BLaER1 treated with 17β-estradiol and CSF1 and Interleukin-3, amounts not matched to agents 10 nM and 100 nM (cell line): Measurements from ENCODE around the gene DHRS13.

Experiments used
- H3K27ac ChIP-seq, 11 experiments: shearing (Covaris generic); formaldehyde crosslinking; 2 replicates each; pipeline ENCODE4 v1.8.1; 2022
- H3K27me3 ChIP-seq, 11 experiments: shearing (Covaris generic); formaldehyde crosslinking; 2 replicates each; pipeline ENCODE4 v1.8.1; 2022
- H3K36me3 ChIP-seq, 11 experiments: shearing (Covaris generic); formaldehyde crosslinking; 2 replicates each; pipeline ENCODE4 v1.8.1; 2022
- H3K4me1 ChIP-seq, 10 experiments: shearing (Covaris generic); formaldehyde crosslinking; 2 replicates each; pipeline ENCODE4 v1.8.1; 2022
- H3K4me2 ChIP-seq, 11 experiments: shearing (Covaris generic); formaldehyde crosslinking; 2 replicates each; pipeline ENCODE4 v1.8.1; 2022
- H3K4me3 ChIP-seq, 10 experiments: shearing (Covaris generic); formaldehyde crosslinking; 2 replicates each; pipeline ENCODE4 v1.8.1; 2022
- H3K9ac ChIP-seq, 11 experiments: shearing (Covaris generic); formaldehyde crosslinking; 2 replicates each; pipeline ENCODE4 v1.8.1; 2022
- H3K9me3 ChIP-seq, 11 experiments: shearing (Covaris generic); formaldehyde crosslinking; replicated peaks in 1 of 11; 2 replicates each; pipeline ENCODE4 v1.8.1; 2022
- H4K20me1 ChIP-seq, 11 experiments: shearing (Covaris generic); formaldehyde crosslinking; 2 replicates each; pipeline ENCODE4 v1.8.1; 2022
- Cebpa-rat ChIP-seq, 11 experiments: shearing (Covaris generic); IDR thresholded peaks; 2 replicates each; pipeline ENCODE4 v1.8.1; 2022

Gene DHRS13

GRCh38 chr17:28888832-28889231 is 14.0 kb downstream of the DHRS13 start:
- Histone ChIP-seq H3K4me3 (no peak overlapping the region), H3K27me3 (no peaks in the 10 kb centered on the region), H3K36me3 (peaks cover 4 to 47% (median 30%) of the 10 kb centered on the region in 11 experiments; a peak in 21 of 22 replicates), H3K4me1 (peaks cover 60 to 99% (median 90%) of the 10 kb centered on the region in 10 experiments), H3K9ac (0 out of 22 replicates have a peak overlapping the region, but pooled peaks of 1 of the 11 experiments have one; percentile 5), H4K20me1 (peaks cover 0 to 68% (median 26%) of the 10 kb centered on the region in 11 experiments; a peak in 12 of 22 replicates), H3K4me2 (peak overlapping the region; percentile 18 to 98 (median 91)), H3K9me3 (no peaks in the 10 kb centered on the region; a peak in 1 of 22 replicates), H3K27ac (no peak overlapping the region)
- no peak for TF ChIP-seq Cebpa-rat (IDR thresholded peaks at IDR 0.05)

GRCh38 chr17:28887871-28888471 is 14.9 kb downstream of the DHRS13 start:
- no peaks in the 10 kb centered on the region for H3K27me3 ChIP-seq
- H3K27ac ChIP-seq: no peak overlapping the region
- H3K9ac ChIP-seq: 0 out of 22 replicates have a peak overlapping the region, but pooled peaks of 3 of the 11 experiments have one; percentile 8 to 22 (median 9)
- no peak overlapping the region for H3K4me3 ChIP-seq
- peaks cover 12 to 55% (median 38%) of the 10 kb centered on the region in 11 experiments for H3K36me3 ChIP-seq
- H4K20me1 ChIP-seq: peaks cover 0 to 77% (median 26%) of the 10 kb centered on the region in 11 experiments; a peak in 12 of 22 replicates
- TF ChIP-seq Cebpa-rat (IDR thresholded peaks at IDR 0.05): no peak
- H3K4me1 ChIP-seq: peaks cover 51 to 97% (median 82%) of the 10 kb centered on the region in 10 experiments
- no peaks in the 10 kb centered on the region; a peak in 1 of 22 replicates for H3K9me3 ChIP-seq
- peak overlapping the region in 9 of 11 experiments; percentile 12 to 98 (median 92); a peak in 16 of 22 replicates for H3K4me2 ChIP-seq

GRCh38 chr17:28885951-28886350 is 16.9 kb downstream of the DHRS13 start:
- peak overlapping the region in 8 of 11 experiments; percentile 12 to 37 (median 22); a peak in 9 of 22 replicates for H3K4me2 ChIP-seq
- peaks cover 31 to 82% (median 62%) of the 10 kb centered on the region in 10 experiments for H3K4me1 ChIP-seq
- H3K9me3 ChIP-seq: no peaks in the 10 kb centered on the region; a peak in 1 of 22 replicates
- H3K27ac ChIP-seq: no peak overlapping the region
- no peak overlapping the region for H3K4me3 ChIP-seq
- peak overlapping the region in 5 of 11 experiments; percentile 13 to 30 (median 24); a peak in 6 of 22 replicates for H3K9ac ChIP-seq
- H3K27me3 ChIP-seq: no peaks in the 10 kb centered on the region
- no peak for TF ChIP-seq Cebpa-rat (IDR thresholded peaks at IDR 0.05)
- peaks cover 0 to 77% (median 26%) of the 10 kb centered on the region in 11 experiments; a peak in 12 of 22 replicates for H4K20me1 ChIP-seq
- peaks cover 32 to 73% (median 56%) of the 10 kb centered on the region in 11 experiments for H3K36me3 ChIP-seq

GRCh38 chr17:28885363-28885762 is 17.5 kb downstream of the DHRS13 start:
- no peak for TF ChIP-seq Cebpa-rat (IDR thresholded peaks at IDR 0.05)
- Histone ChIP-seq H3K4me3 (no peak overlapping the region), H3K9me3 (no peaks in the 10 kb centered on the region), H3K4me2 (peak overlapping the region in 7 of 11 experiments; percentile 5 to 37 (median 31); a peak in 8 of 22 replicates), H3K27me3 (no peaks in the 10 kb centered on the region), H3K27ac (no peak overlapping the region), H4K20me1 (peaks cover 0 to 82% (median 26%) of the 10 kb centered on the region in 11 experiments; a peak in 12 of 22 replicates), H3K9ac (peak overlapping the region in 3 of 11 experiments; percentile 13 to 28 (median 24); a peak in 2 of 22 replicates), H3K4me1 (peaks cover 25 to 76% (median 56%) of the 10 kb centered on the region in 10 experiments), H3K36me3 (peaks cover 38 to 76% (median 59%) of the 10 kb centered on the region in 11 experiments)

- Histone ChIP-seq H4K20me1 (peaks cover 0 to 87% (median 23%) of the 10 kb centered on the region in 11 experiments; a peak in 12 of 22 replicates), H3K4me2 (peak overlapping the region in 7 of 11 experiments; percentile 5 to 36 (median 23); a peak in 5 of 22 replicates), H3K4me1 (peaks cover 13 to 64% (median 44%) of the 10 kb centered on the region in 10 experiments), H3K9me3 (no peaks in the 10 kb centered on the region), H3K9ac (peak overlapping the region in 3 of 11 experiments; percentile 30 to 37 (median 36); a peak in 5 of 22 replicates), H3K36me3 (peaks cover 50 to 88% (median 71%) of the 10 kb centered on the region in 11 experiments), H3K27ac (no peak overlapping the region), H3K27me3 (no peaks in the 10 kb centered on the region), H3K4me3 (no peak overlapping the region)
- TF ChIP-seq Cebpa-rat (IDR thresholded peaks at IDR 0.05): no peak
These were observed 18.7 kb downstream of the DHRS13 start for GRCh38 chr17:28883967-28884702.

GRCh38 chr17:28882154-28882895 is 20.6 kb downstream of the DHRS13 start:
- peak overlapping the region in 1 of 11 experiments; percentile 10; a peak in 3 of 22 replicates for H3K9ac ChIP-seq
- no peak overlapping the region for H3K4me2 ChIP-seq
- no peaks in the 10 kb centered on the region for H3K27me3 ChIP-seq
- H3K4me3 ChIP-seq: no peak overlapping the region
- no peak for TF ChIP-seq Cebpa-rat (IDR thresholded peaks at IDR 0.05)
- H3K36me3 ChIP-seq: peaks cover 60 to 97% (median 85%) of the 10 kb centered on the region in 11 experiments
- H3K4me1 ChIP-seq: peaks cover 0 to 46% (median 28%) of the 10 kb centered on the region in 10 experiments; a peak in 15 of 20 replicates
- no peak overlapping the region for H3K27ac ChIP-seq
- H4K20me1 ChIP-seq: peaks cover 0 to 77% (median 17%) of the 10 kb centered on the region in 11 experiments; a peak in 11 of 22 replicates
- H3K9me3 ChIP-seq: no peaks in the 10 kb centered on the region

- Histone ChIP-seq H3K9ac (no peak overlapping the region), H3K36me3 (peaks cover 60 to 91% (median 82%) of the 10 kb centered on the region in 11 experiments), H3K27ac (no peak overlapping the region), H3K4me2 (no peak overlapping the region), H4K20me1 (peaks cover 0 to 70% (median 16%) of the 10 kb centered on the region in 11 experiments; a peak in 11 of 22 replicates), H3K4me1 (peaks cover 0 to 39% (median 24%) of the 10 kb centered on the region in 10 experiments; a peak in 15 of 20 replicates), H3K27me3 (no peaks in the 10 kb centered on the region), H3K4me3 (no peak overlapping the region), H3K9me3 (no peaks in the 10 kb centered on the region)
- no peak for TF ChIP-seq Cebpa-rat (IDR thresholded peaks at IDR 0.05)
These were observed 21.3 kb downstream of the DHRS13 start for GRCh38 chr17:28881533-28882056.

- peaks cover 60 to 81% (median 76%) of the 10 kb centered on the region in 11 experiments for H3K36me3 ChIP-seq
- H3K4me2 ChIP-seq: no peak overlapping the region
- no peaks in the 10 kb centered on the region for H3K27me3 ChIP-seq
- TF ChIP-seq Cebpa-rat (IDR thresholded peaks at IDR 0.05): no peak
- no peaks in the 10 kb centered on the region for H3K9me3 ChIP-seq
- H3K9ac ChIP-seq: no peak overlapping the region
- H4K20me1 ChIP-seq: peaks cover 0 to 59% (median 9%) of the 10 kb centered on the region in 11 experiments; a peak in 9 of 22 replicates
- H3K27ac ChIP-seq: no peak overlapping the region
- H3K4me3 ChIP-seq: no peak overlapping the region
- H3K4me1 ChIP-seq: peaks cover 0 to 29% (median 15%) of the 10 kb centered on the region in 10 experiments; a peak in 15 of 20 replicates
These were observed 22.3 kb downstream of the DHRS13 start for GRCh38 chr17:28880572-28880945.
